Activated CD8-positive, alpha-beta memory T cell treated with anti-CD3 and anti-CD28 coated beads for 24 hours (primary cell): ENCODE results near the gene SEMA4D.

Source experiments
- DNase-seq: peaks from one replicate; pipeline ENCODE4 v3.0.0-alpha.2; 2020

SEMA4D gene

GRCh38 chr9:89425024-89425805 is 72.7 kb downstream of the SEMA4D start:
- DNase-seq, result no peak

GRCh38 chr9:89422151-89422975 is 75.5 kb downstream of the SEMA4D start:
- peak; percentile 90 for DNase-seq

GRCh38 chr9:89421595-89421994 is 76.3 kb downstream of the SEMA4D start:
- DNase-seq, result no peak

- no peak for DNase-seq
Measured at GRCh38 chr9:89420397-89421178, 77.3 kb downstream of the SEMA4D start.

GRCh38 chr9:89419978-89420394 is 77.9 kb downstream of the SEMA4D start:
- peak; percentile 86 for DNase-seq

GRCh38 chr9:89418882-89419640 is 78.9 kb downstream of the SEMA4D start:
- DNase-seq, result peak; percentile 87

- no peak for DNase-seq
Measured at GRCh38 chr9:89418474-89418845, 79.5 kb downstream of the SEMA4D start.

- no peak for DNase-seq
Measured at GRCh38 chr9:89417832-89418473, 80.0 kb downstream of the SEMA4D start.

- no peak for DNase-seq
Measured at GRCh38 chr9:89414670-89415324, 83.1 kb downstream of the SEMA4D start.

GRCh38 chr9:89413963-89414638 is 83.8 kb downstream of the SEMA4D start:
- no peak for DNase-seq

GRCh38 chr9:89412951-89413350 is 85.0 kb downstream of the SEMA4D start:
- no peak for DNase-seq

GRCh38 chr9:89412541-89412940 is 85.4 kb downstream of the SEMA4D start:
- DNase-seq, result no peak

- no peak for DNase-seq
Measured at GRCh38 chr9:89411759-89412158, 86.2 kb downstream of the SEMA4D start.

GRCh38 chr9:89410641-89411350 is 87.1 kb downstream of the SEMA4D start:
- DNase-seq, result no peak

GRCh38 chr9:89410022-89410421 is 87.9 kb downstream of the SEMA4D start:
- DNase-seq, result no peak

GRCh38 chr9:89409466-89409865 is 88.4 kb downstream of the SEMA4D start:
- no peak for DNase-seq

- DNase-seq, result peak; percentile 84
Measured at GRCh38 chr9:89408628-89409101, 89.2 kb downstream of the SEMA4D start.

- no peak for DNase-seq
Measured at GRCh38 chr9:89407070-89407469, 90.8 kb downstream of the SEMA4D start.

- no peak for DNase-seq
Measured at GRCh38 chr9:89405826-89406225, 92.1 kb downstream of the SEMA4D start.

GRCh38 chr9:89404074-89404473 is 93.8 kb downstream of the SEMA4D start:
- no peak for DNase-seq
